Type B pancreatic cell (in vitro differentiated cells): Measurements from ENCODE around the gene GP5. TPM values are rescaled to one million over a fixed set of nuclear protein-coding genes. Genes with fewer than 3 reads are reported as not detected.

Experiments
- DNase-seq: peaks from one replicate; pipeline ENCODE4 v3.0.0; 2021; ENCODE audit warnings: mixed read lengths; ENCODE audit not compliant: unreplicated experiment; ENCODE audit errors: extremely low spot score
- H3K27ac Mint-ChIP-seq: 2 replicates; pipeline ENCODE4 v1.8.0; 2021; ENCODE audit warnings: mild to moderate bottlenecking, mixed read lengths
- H3K27me3 Mint-ChIP-seq: 2 replicates; pipeline ENCODE4 v1.8.0; 2021; ENCODE audit warnings: mixed read lengths
- H3K36me3 Mint-ChIP-seq: 2 replicates; pipeline ENCODE4 v1.8.0; 2021; ENCODE audit warnings: mixed read lengths
- H3K4me1 Mint-ChIP-seq: one replicate; pipeline ENCODE4 v1.8.0; 2021; ENCODE audit warnings: mixed read lengths; ENCODE audit not compliant: unreplicated experiment
- H3K4me3 Mint-ChIP-seq: 2 replicates; pipeline ENCODE4 v1.8.0; 2021; ENCODE audit warnings: mild to moderate bottlenecking, mixed read lengths
- H3K9me3 Mint-ChIP-seq: 2 replicates; pipeline ENCODE4 v1.8.0; 2021; ENCODE audit warnings: mixed read lengths
- CTCF ChIP-seq: fragments of 200-600 bp; sonication (generic); conservative IDR thresholded peaks from 2 replicates; pipeline ENCODE4 v1.5.0; 2021; ENCODE audit warnings: antibody characterized with exemption, mild to moderate bottlenecking
- total RNA-seq: library from RNA; stranded (reverse); gene quantifications from 2 replicates; pipeline ENCODE4 v1.2.1, GENCODE V29; 2021; ENCODE audit warnings: low replicate concordance

The GP5 gene
- total RNA-seq, 1 donor from 2014 or later, result 0.10 TPM

- H3K9me3 Mint-ChIP-seq, result no peaks in the 10 kb centered on the region
- H3K27me3 Mint-ChIP-seq, result peaks cover 10% of the 10 kb centered on the region
- H3K4me1 Mint-ChIP-seq, result peaks cover 23% of the 10 kb centered on the region
- H3K27ac Mint-ChIP-seq, result no peak overlapping the region
- no peak overlapping the region for H3K4me3 Mint-ChIP-seq
- no peak for DNase-seq
- H3K36me3 Mint-ChIP-seq, result no peaks in the 10 kb centered on the region
- no peak for TF ChIP-seq CTCF
These were observed 1.2 kb downstream of the GP5 start for GRCh38 chr3:194397757-194398312.

- no peak for TF ChIP-seq CTCF
- Mint-ChIP-seq H3K4me1 (peaks cover 20% of the 10 kb centered on the region), H3K4me3 (no peak overlapping the region), H3K36me3 (no peaks in the 10 kb centered on the region), H3K9me3 (no peaks in the 10 kb centered on the region), H3K27ac (no peak overlapping the region), H3K27me3 (peaks cover 10% of the 10 kb centered on the region)
- DNase-seq, result no peak
These were observed 2.0 kb downstream of the GP5 start for GRCh38 chr3:194396859-194397756.

- TF ChIP-seq CTCF, result no peak
- no peak for DNase-seq
- H3K27me3 Mint-ChIP-seq, result peaks cover 10% of the 10 kb centered on the region
- no peak overlapping the region for H3K27ac Mint-ChIP-seq
- H3K9me3 Mint-ChIP-seq, result peaks cover under 1% of the 10 kb centered on the region
- H3K36me3 Mint-ChIP-seq, result no peaks in the 10 kb centered on the region
- no peak overlapping the region for H3K4me3 Mint-ChIP-seq
- peaks cover 18% of the 10 kb centered on the region for H3K4me1 Mint-ChIP-seq
These were observed 2.6 kb downstream of the GP5 start for GRCh38 chr3:194396539-194396858.

GRCh38 chr3:194395778-194396538 is 3.1 kb downstream of the GP5 start:
- peak overlapping the region; percentile 44 for H3K27ac Mint-ChIP-seq
- no peaks in the 10 kb centered on the region for H3K36me3 Mint-ChIP-seq
- no peak for DNase-seq
- peaks cover 18% of the 10 kb centered on the region for H3K4me1 Mint-ChIP-seq
- peaks cover 6% of the 10 kb centered on the region for H3K9me3 Mint-ChIP-seq
- peak overlapping the region; percentile 57 for H3K4me3 Mint-ChIP-seq
- TF ChIP-seq CTCF, result no peak
- peaks cover 14% of the 10 kb centered on the region for H3K27me3 Mint-ChIP-seq

GRCh38 chr3:194395212-194395611 is 3.9 kb downstream of the GP5 start:
- Mint-ChIP-seq H3K36me3 (no peaks in the 10 kb centered on the region), H3K27ac (peak overlapping the region; percentile 44), H3K4me1 (peaks cover 18% of the 10 kb centered on the region), H3K27me3 (peaks cover 17% of the 10 kb centered on the region), H3K9me3 (peaks cover 13% of the 10 kb centered on the region), H3K4me3 (peak overlapping the region; percentile 57)
- no peak for TF ChIP-seq CTCF
- DNase-seq, result no peak
